Right lobe of liver (tissue), 4 donors: ENCODE data around the gene CXCL11.

Source experiments
- CTCF ChIP-seq, 4 donors: fragments of 200-600 bp in 3 of 4; fragments of 450-650 bp in 1 of 4; IDR thresholded peaks; one replicate each; pipeline versions ENCODE4 v1.5.1 to v1.8.0; 2016 to 2022; ENCODE audit warnings: antibody characterized with exemption in 4 of 4, mild to moderate bottlenecking in 2 of 4
- POLR2A ChIP-seq: fragments of 450-650 bp; IDR thresholded peaks from one replicate; pipeline ENCODE4 v1.6.1; 2017; ENCODE audit warnings: antibody characterized with exemption, mild to moderate bottlenecking
- donor health status: DM: no; HTN: no; CAD: no.
- donor health status: DM: no; HTN: no; CAD: no.
- donor health status: DM: no; HTN: yes; CAD: no.

- no peak for TF ChIP-seq CTCF (IDR thresholded peaks at IDR 0.05)
- TF ChIP-seq POLR2A = no peak
Measured at GRCh38 chr4:76012388-76012801, 23.5 kb downstream of the CXCL11 start.
